ENCODE results near the gene ACTL6B.

The ACTL6B gene

DNA sequence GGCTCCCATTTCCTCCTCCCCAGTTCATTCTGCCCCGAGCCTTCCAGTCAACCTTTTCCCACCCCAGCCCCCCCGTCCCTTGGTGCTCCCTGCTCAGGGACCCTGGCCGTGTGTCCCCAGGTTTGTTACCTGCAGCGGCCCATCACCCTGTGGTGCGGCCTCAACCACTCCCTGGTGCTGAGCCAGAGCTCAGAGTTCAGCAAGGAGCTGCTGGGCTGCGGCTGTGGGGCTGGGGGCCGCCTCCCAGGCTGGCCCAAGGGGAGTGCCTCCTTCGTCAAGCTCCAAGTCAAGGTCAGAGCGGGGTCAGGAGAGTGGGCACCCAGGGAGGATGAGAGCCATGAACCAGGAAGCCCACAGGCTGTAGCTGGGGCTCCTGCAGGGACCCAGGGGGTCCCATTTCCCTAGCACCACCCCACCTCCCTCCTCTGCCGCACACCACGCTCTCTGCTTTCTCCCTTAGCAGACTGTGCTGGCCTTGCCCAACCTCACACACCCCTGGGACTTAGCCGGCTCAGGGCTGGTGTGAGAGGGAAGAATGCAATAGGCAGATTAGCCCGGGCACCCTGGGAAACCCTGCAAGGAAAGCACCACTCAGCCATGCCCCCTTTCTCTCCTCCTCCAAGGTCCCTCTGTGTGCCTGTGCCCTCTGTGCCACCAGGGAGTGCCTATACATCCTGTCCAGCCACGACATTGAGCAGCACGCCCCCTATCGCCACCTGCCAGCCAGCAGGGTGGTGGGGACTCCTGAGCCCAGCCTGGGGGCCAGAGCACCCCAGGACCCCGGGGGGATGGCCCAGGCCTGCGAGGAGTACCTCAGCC, 56.1 kb downstream of the ACTL6B start:
- TF ChIP-seq ZFX (IDR thresholded peaks at IDR 0.05; ENCODE audit: borderline replicate concordance) = no peak
- TF ChIP-seq, protein P1, sequence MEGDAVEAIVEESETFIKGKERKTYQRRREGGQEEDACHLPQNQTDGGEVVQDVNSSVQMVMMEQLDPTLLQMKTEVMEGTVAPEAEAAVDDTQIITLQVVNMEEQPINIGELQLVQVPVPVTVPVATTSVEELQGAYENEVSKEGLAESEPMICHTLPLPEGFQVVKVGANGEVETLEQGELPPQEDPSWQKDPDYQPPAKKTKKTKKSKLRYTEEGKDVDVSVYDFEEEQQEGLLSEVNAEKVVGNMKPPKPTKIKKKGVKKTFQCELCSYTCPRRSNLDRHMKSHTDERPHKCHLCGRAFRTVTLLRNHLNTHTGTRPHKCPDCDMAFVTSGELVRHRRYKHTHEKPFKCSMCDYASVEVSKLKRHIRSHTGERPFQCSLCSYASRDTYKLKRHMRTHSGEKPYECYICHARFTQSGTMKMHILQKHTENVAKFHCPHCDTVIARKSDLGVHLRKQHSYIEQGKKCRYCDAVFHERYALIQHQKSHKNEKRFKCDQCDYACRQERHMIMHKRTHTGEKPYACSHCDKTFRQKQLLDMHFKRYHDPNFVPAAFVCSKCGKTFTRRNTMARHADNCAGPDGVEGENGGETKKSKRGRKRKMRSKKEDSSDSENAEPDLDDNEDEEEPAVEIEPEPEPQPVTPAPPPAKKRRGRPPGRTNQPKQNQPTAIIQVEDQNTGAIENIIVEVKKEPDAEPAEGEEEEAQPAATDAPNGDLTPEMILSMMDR (IDR thresholded peaks at IDR 0.05) = peak; percentile 44

DNA sequence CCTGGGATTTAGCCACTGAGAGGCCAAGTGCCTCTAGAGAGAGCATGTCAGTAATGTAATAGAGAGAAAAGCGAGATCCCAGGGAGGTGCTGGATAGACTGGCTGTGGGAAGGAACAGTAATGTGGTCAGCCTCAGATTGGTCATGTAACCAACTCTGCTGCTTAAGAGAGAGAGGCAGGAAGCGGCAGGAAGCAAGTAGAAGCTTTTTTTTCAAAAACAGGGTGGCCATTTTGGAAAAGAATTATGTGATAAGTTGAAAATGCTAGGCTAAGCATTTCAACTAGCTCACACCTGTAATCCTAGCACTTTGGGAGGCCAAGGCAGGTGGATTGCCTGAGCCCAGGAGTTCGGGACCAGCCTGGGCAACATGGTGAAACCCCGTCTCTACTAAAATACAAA, 57.8 kb downstream of the ACTL6B start:
- no peak overlapping the region for H3K27ac ChIP-seq
- TF ChIP-seq ZFX (IDR thresholded peaks at IDR 0.05; ENCODE audit: borderline replicate concordance) = no peak
- TF ChIP-seq, protein P1 (IDR thresholded peaks at IDR 0.05) = no peak

More for the DNA sequence above, 56.1 kb downstream of the ACTL6B start:
- no peak overlapping the region for H3K27ac ChIP-seq

DNA sequence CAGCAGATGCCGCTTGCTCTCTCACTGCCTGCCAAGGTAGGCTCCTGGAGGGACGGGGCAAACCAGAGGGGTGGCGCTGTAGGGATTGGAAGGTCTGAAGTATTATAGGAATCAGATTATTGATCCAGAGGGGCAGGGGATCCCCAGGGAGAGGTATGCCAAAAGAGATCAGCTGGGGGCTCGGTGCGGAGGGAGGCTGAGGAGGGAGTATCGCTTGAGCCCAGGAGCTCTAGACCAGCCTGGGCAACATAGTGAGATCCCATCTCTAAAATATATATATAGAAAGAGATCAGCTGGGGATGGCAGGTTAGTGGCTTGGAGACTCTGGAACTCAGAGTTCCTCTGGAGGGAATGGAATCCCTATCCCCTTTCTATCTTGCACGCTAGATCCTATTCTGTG, 61.1 kb downstream of the ACTL6B start:
- no peak overlapping the region for H3K27ac ChIP-seq
- no peak for TF ChIP-seq ZFX (IDR thresholded peaks at IDR 0.05; ENCODE audit: borderline replicate concordance)
- TF ChIP-seq, protein P1 (IDR thresholded peaks at IDR 0.05) = no peak

Data from 22Rv1 (cell line).